ENCODE data around the gene DUSP22.
"Not testable (repeated sequence)": the region's sequence is repeated elsewhere in the genome, so short reads cannot be mapped to it uniquely, and the experiment has no call there.

DUSP22 gene

GRCh38 chr6:324116-324728 is 31.9 kb downstream of the DUSP22 start:
- no peaks in the 10 kb centered on the region for H3K9me3 ChIP-seq (ENCODE audit: insufficient read depth, low read depth, low read length)
- H3K9ac ChIP-seq (ENCODE audit: low read depth, low read length) = no peak overlapping the region
- H3K27me3 ChIP-seq (ENCODE audit: insufficient read depth, low read length) = no peaks in the 10 kb centered on the region
- no peaks in the 10 kb centered on the region; the same call in 1 of the 2 replicates for H3K36me3 ChIP-seq (ENCODE audit: insufficient read depth, low read depth, low read length)
- no peak overlapping the region for H3K27ac ChIP-seq (ENCODE audit: low read length)
- H3K4me3 ChIP-seq (ENCODE audit: low read length) = no peak overlapping the region
- no peaks in the 10 kb centered on the region for H3K4me1 ChIP-seq (ENCODE audit: insufficient read depth, low read length)

DNA sequence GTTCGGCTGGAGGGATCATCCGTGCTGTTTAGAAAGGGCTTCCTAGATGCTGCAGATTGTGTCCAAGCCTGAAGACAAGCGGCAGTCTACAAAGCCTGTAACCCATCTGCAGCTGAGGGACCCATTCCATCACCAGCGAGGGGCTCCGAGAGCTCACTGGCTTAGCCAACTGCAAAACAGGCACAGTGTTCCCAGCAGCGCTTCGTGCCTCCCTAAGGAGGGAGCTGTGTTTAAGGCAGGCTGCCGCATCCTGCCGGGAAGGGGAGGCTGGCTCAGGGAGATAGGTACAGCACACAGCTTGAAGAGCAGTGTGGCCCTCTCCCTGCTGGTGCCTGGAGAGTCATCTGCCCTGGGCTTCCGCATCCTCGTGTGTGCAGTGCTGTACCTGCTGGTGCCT is 32.4 kb downstream of the DUSP22 start:
- Histone ChIP-seq H3K27ac (ENCODE audit: low read length) (no peak overlapping the region), H3K4me3 (ENCODE audit: low read length) (no peak overlapping the region), H3K9me3 (ENCODE audit: insufficient read depth, low read depth, low read length) (no peaks in the 10 kb centered on the region), H3K4me1 (ENCODE audit: insufficient read depth, low read length) (no peaks in the 10 kb centered on the region), H3K36me3 (ENCODE audit: insufficient read depth, low read depth, low read length) (no peaks in the 10 kb centered on the region; the same call in 1 of the 2 replicates), H3K9ac (ENCODE audit: low read depth, low read length) (no peak overlapping the region), H3K27me3 (ENCODE audit: insufficient read depth, low read length) (no peaks in the 10 kb centered on the region)

- not testable (repeated sequence) for H3K36me3 ChIP-seq (ENCODE audit: insufficient read depth, low read depth, low read length); H3K27me3 ChIP-seq (ENCODE audit: insufficient read depth, low read length); H3K9ac ChIP-seq (ENCODE audit: low read depth, low read length); H3K4me1 ChIP-seq (ENCODE audit: insufficient read depth, low read length); H3K4me3 ChIP-seq (ENCODE audit: low read length); H3K9me3 ChIP-seq (ENCODE audit: insufficient read depth, low read depth, low read length); H3K27ac ChIP-seq (ENCODE audit: low read length)
Measured at GRCh38 chr6:325161-325860, 33.0 kb downstream of the DUSP22 start.

- H3K27ac ChIP-seq (ENCODE audit: low read length); H3K36me3 ChIP-seq (ENCODE audit: insufficient read depth, low read depth, low read length); H3K4me1 ChIP-seq (ENCODE audit: insufficient read depth, low read length); H3K9me3 ChIP-seq (ENCODE audit: insufficient read depth, low read depth, low read length); H3K4me3 ChIP-seq (ENCODE audit: low read length); H3K9ac ChIP-seq (ENCODE audit: low read depth, low read length); H3K27me3 ChIP-seq (ENCODE audit: insufficient read depth, low read length): not testable (repeated sequence)
Measured at GRCh38 chr6:326066-326465, 33.8 kb downstream of the DUSP22 start.

DNA sequence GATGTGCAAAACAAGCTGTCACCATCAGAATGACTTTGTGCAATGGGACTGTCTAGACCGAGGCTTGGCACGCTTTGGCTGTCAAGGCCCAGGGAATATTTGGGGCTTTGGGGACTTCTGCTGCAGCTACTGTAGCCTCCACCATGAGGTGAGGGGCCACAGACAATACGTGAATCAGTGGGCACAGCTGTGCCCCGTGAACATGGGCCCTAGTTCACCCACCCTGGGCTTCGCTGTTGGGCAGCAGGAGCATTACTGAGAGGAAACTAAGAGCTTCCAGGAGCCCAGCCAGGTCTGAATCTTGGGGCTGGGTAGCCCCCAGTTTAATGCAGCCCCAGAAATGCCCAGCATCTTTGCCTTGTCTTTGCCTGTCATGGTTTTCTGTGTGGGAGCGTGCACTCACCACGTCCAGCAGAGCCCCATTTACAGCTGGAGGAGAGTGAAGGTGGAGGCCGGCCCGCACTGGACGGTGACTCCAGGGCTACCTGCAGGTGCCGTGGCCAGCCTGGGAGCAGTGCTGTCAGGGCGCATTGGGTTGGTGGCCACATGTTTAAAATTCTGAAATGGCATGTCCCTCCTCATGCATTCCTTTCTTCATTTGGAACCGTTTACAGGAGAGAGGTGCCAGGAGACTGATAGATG is 34.7 kb downstream of the DUSP22 start:
- H3K4me1 ChIP-seq (ENCODE audit: insufficient read depth, low read length) = no peaks in the 10 kb centered on the region
- no peaks in the 10 kb centered on the region for H3K27me3 ChIP-seq (ENCODE audit: insufficient read depth, low read length)
- no peaks in the 10 kb centered on the region; the same call in 1 of the 2 replicates for H3K36me3 ChIP-seq (ENCODE audit: insufficient read depth, low read depth, low read length)
- no peaks in the 10 kb centered on the region for H3K9me3 ChIP-seq (ENCODE audit: insufficient read depth, low read depth, low read length)
- no peak overlapping the region for H3K9ac ChIP-seq (ENCODE audit: low read depth, low read length)
- H3K4me3 ChIP-seq (ENCODE audit: low read length) = no peak overlapping the region
- H3K27ac ChIP-seq (ENCODE audit: low read length) = no peak overlapping the region

DNA sequence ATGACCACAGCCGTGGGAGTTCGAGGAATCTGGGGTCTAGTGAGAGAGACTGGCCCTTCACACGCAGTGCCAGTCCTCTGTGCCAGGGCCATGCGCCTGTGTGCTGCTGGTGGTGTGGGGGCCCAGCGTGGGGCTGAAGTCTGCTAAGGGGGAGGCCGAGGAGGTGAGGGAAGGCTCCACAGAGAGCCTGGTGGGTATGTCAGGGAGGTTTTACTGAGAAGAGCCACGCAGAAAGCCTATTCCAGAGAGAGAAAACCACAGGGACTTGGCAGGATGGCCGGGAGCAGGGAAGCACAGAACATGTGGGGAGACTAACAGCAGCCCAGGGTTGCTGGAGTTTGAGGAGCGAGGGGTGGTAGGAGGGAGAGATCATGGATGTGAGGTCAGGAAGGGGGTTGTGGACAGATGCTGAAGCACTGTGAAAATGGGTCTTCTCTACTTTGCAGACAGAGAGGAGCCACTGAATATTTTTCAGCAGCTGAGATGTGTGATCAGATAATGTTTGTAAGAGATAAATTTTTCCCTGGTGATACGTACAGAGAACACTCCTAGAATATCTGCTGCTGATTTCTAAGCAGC is 35.3 kb downstream of the DUSP22 start:
- Histone ChIP-seq H3K4me3 (ENCODE audit: low read length) (no peak overlapping the region), H3K9ac (ENCODE audit: low read depth, low read length) (no peak overlapping the region), H3K9me3 (ENCODE audit: insufficient read depth, low read depth, low read length) (no peaks in the 10 kb centered on the region), H3K36me3 (ENCODE audit: insufficient read depth, low read depth, low read length) (no peaks in the 10 kb centered on the region; the same call in 1 of the 2 replicates), H3K4me1 (ENCODE audit: insufficient read depth, low read length) (no peaks in the 10 kb centered on the region), H3K27me3 (ENCODE audit: insufficient read depth, low read length) (no peaks in the 10 kb centered on the region), H3K27ac (ENCODE audit: low read length) (no peak overlapping the region)

DNA sequence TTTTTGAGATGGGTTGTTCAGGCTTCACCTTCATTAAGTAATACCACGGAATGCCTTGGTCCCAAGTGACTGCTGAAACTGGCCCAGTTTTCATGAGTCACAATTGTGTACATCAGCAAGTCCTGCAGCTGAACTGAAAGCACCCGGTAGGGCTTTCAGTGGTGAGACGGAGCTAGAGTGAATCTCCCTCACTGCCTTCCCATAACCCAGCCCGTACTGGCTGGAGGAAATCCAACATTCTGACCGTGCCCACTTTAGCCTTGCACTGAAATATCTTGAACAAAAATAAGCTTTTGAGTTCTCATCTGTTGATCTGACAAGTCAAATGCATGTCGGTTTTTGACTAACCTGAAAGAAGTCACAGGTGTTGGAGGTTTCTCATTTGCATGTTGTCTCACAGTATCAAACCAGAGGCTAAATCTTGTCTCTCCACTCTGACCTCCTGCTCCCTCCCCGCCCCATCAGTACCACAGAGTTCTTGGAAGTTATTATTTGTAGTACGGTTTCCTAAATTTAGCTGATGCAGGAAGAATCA is 35.9 kb downstream of the DUSP22 start:
- Histone ChIP-seq H3K27ac (ENCODE audit: low read length) (no peak overlapping the region), H3K9ac (ENCODE audit: low read depth, low read length) (no peak overlapping the region), H3K27me3 (ENCODE audit: insufficient read depth, low read length) (no peaks in the 10 kb centered on the region), H3K4me1 (ENCODE audit: insufficient read depth, low read length) (no peaks in the 10 kb centered on the region), H3K9me3 (ENCODE audit: insufficient read depth, low read depth, low read length) (no peaks in the 10 kb centered on the region), H3K36me3 (ENCODE audit: insufficient read depth, low read depth, low read length) (no peaks in the 10 kb centered on the region; the same call in 1 of the 2 replicates), H3K4me3 (ENCODE audit: low read length) (no peak overlapping the region)

DNA sequence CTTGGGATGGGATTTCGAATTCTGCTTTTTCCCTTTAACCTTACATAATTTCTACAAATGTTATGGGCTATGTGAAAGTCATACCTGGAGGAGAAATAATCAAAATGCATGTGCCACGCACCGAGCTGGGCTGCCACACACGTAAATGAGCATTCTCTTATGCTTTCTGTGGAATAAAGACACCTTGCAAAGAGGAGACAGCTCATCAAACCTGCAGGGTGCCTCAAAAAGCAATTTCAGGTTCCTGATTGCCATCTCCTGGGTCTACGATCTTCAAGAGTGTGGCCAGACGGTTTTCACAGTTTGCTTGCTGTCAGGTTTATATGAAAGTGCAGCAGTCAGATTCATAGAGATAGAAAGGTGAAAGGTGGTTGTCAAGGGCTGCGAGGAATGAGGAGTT is 36.6 kb downstream of the DUSP22 start:
- Histone ChIP-seq H3K4me3 (ENCODE audit: low read length) (no peak overlapping the region), H3K27ac (ENCODE audit: low read length) (no peak overlapping the region), H3K9ac (ENCODE audit: low read depth, low read length) (no peak overlapping the region), H3K36me3 (ENCODE audit: insufficient read depth, low read depth, low read length) (no peaks in the 10 kb centered on the region; the same call in 1 of the 2 replicates), H3K27me3 (ENCODE audit: insufficient read depth, low read length) (no peaks in the 10 kb centered on the region), H3K9me3 (ENCODE audit: insufficient read depth, low read depth, low read length) (no peaks in the 10 kb centered on the region), H3K4me1 (ENCODE audit: insufficient read depth, low read length) (no peaks in the 10 kb centered on the region)

DNA sequence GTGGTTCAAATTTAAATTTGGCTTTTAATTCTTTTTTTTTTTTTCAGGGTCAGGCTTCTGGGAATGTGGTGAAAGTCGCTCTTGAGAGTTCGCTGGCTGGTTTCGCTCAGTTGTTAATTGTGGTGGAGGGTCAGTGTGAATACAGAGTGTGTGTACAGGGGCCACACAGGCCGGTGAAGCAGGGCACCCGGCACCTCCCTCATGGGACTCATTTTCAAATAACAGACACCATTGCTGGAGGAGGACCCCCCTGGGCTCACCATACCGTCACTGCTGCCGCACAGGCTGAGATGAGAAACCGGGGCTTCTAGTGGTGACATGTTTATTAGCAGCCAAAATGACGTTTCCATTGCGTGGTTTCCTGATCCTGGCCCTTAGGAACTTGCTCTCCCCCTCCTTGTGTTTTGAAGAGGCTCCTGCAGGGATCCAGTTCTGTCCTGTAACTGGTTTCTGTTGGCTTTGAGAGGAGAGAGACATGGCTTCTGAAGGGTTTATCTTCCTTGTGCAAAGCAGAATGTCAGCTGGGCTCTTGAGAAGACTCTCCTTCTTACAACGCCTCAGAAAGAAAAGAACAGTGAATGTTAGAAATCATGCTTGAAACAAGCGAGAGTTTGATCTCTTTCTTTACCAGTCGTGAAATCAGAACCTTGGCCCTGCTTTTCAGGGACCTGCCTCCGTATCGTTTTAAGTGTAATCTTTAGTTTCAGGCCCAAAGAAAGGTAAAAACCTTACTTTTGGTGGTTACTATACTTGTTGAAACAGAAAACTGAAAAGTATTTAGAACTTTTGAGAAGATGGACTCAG is 37.8 kb downstream of the DUSP22 start:
- H3K4me1 ChIP-seq (ENCODE audit: insufficient read depth, low read length) = no peaks in the 10 kb centered on the region
- H3K36me3 ChIP-seq (ENCODE audit: insufficient read depth, low read depth, low read length) = no peaks in the 10 kb centered on the region; the same call in 1 of the 2 replicates
- no peak overlapping the region for H3K4me3 ChIP-seq (ENCODE audit: low read length)
- H3K9me3 ChIP-seq (ENCODE audit: insufficient read depth, low read depth, low read length) = no peaks in the 10 kb centered on the region
- no peaks in the 10 kb centered on the region for H3K27me3 ChIP-seq (ENCODE audit: insufficient read depth, low read length)
- H3K9ac ChIP-seq (ENCODE audit: low read depth, low read length) = no peak overlapping the region
- H3K27ac ChIP-seq (ENCODE audit: low read length) = no peak overlapping the region

GRCh38 chr6:330948-331347 is 38.7 kb downstream of the DUSP22 start:
- no peak overlapping the region for H3K4me3 ChIP-seq (ENCODE audit: low read length)
- no peaks in the 10 kb centered on the region for H3K27me3 ChIP-seq (ENCODE audit: insufficient read depth, low read length)
- no peaks in the 10 kb centered on the region; the same call in 1 of the 2 replicates for H3K36me3 ChIP-seq (ENCODE audit: insufficient read depth, low read depth, low read length)
- H3K27ac ChIP-seq (ENCODE audit: low read length) = no peak overlapping the region
- H3K9ac ChIP-seq (ENCODE audit: low read depth, low read length) = no peak overlapping the region
- H3K9me3 ChIP-seq (ENCODE audit: insufficient read depth, low read depth, low read length) = no peaks in the 10 kb centered on the region
- no peaks in the 10 kb centered on the region for H3K4me1 ChIP-seq (ENCODE audit: insufficient read depth, low read length)
